ENCODE data around the gene RAB30. TPM values are rescaled to one million over a fixed set of nuclear protein-coding genes. Genes with fewer than 3 reads are reported as not detected.

The RAB30 gene
- total RNA-seq, 1 donor from 2014 or later: 7.7 TPM

GRCh38 chr11:83054001-83054400 is 17.7 kb downstream of the RAB30 start:
- Histone ChIP-seq H3K4me1 (peaks cover 0 to 17% of the 10 kb centered on the region in 2 donors), H3K36me3 (no peaks in the 10 kb centered on the region), H3K4me3 (no peak overlapping the region), H3K9me3 (no peaks in the 10 kb centered on the region), H3K27me3 (no peaks in the 10 kb centered on the region), H3K27ac (no peak overlapping the region)
- TF ChIP-seq, protein P1, sequence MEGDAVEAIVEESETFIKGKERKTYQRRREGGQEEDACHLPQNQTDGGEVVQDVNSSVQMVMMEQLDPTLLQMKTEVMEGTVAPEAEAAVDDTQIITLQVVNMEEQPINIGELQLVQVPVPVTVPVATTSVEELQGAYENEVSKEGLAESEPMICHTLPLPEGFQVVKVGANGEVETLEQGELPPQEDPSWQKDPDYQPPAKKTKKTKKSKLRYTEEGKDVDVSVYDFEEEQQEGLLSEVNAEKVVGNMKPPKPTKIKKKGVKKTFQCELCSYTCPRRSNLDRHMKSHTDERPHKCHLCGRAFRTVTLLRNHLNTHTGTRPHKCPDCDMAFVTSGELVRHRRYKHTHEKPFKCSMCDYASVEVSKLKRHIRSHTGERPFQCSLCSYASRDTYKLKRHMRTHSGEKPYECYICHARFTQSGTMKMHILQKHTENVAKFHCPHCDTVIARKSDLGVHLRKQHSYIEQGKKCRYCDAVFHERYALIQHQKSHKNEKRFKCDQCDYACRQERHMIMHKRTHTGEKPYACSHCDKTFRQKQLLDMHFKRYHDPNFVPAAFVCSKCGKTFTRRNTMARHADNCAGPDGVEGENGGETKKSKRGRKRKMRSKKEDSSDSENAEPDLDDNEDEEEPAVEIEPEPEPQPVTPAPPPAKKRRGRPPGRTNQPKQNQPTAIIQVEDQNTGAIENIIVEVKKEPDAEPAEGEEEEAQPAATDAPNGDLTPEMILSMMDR (IDR thresholded peaks at IDR 0.05): no peak
- DNase-seq (ENCODE audit: low spot score in 2 of 2): no peak
- intact Hi-C loops (cut with DNase I): no loop called here

DNA sequence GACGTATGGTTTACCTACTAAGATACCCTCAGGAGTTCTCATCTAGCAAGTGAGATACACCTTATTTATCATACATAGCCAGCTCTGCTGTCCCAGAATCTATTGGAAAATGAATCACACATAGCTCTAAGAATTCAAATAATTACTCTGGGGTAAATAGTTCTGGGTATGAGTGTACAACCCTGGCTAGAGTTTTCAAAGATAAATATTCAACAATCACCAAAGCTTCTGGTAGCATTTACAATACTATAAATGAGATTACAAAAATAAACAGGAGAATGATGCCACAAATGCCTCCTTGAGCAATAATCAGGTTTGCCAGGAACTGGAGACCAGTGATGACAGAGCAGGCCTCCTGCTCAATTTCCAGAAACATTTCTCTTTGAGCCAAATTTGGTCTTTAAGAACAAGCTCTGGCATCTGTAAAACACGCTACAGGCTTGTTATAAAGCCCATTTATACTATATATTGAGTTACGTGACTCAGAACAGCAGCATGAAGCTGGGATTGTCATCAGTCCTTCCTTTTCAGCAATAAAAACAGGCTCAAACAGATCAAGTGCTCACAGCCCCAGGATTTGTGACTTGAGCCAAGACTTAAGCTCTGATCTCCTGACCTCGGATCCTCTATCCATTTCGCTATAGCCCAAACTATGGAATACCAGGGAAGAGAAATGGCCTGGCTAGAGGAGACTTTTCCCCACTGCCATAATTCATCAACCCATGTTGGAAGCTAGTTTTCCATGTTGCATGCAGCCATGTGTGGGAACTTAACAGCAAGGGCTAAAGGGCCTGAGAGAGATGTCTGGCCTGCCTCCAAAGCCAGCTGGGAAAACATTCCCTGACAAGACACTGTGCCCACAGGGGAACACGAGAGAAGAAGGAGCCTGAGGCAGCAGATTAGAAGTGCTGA is 19.7 kb downstream of the RAB30 start:
- Histone ChIP-seq H3K4me1 (peaks cover 0 to 22% of the 10 kb centered on the region in 2 donors), H3K36me3 (no peaks in the 10 kb centered on the region), H3K27me3 (no peaks in the 10 kb centered on the region), H3K9me3 (no peaks in the 10 kb centered on the region), H3K27ac (peak overlapping the region; percentile 89 to 92), H3K4me3 (no peak overlapping the region)
- peak in 1 of 2 donors; percentile 79 for DNase-seq (ENCODE audit: low spot score in 2 of 2)
- TF ChIP-seq, protein P1 (IDR thresholded peaks at IDR 0.05): no peak
- intact Hi-C loops (cut with DNase I): loop anchor here (1.0 to 2.0 kb wide), 3 partner anchors 17 to 105 kb away; partner anchors contain the start of genes PCF11 and RAB30

GRCh38 chr11:83047515-83048225 is 24.0 kb downstream of the RAB30 start:
- H3K27ac ChIP-seq: no peak overlapping the region
- TF ChIP-seq, protein P1 (IDR thresholded peaks at IDR 0.05): no peak
- no peak overlapping the region for H3K4me3 ChIP-seq
- intact Hi-C loops (cut with DNase I): no loop called here
- H3K27me3 ChIP-seq: no peaks in the 10 kb centered on the region
- no peaks in the 10 kb centered on the region for H3K9me3 ChIP-seq
- no peak for DNase-seq (ENCODE audit: low spot score in 2 of 2)
- H3K4me1 ChIP-seq: peaks cover 0 to 16% of the 10 kb centered on the region in 2 donors
- H3K36me3 ChIP-seq: no peaks in the 10 kb centered on the region

GRCh38 chr11:83046621-83047172 is 25.0 kb downstream of the RAB30 start:
- Histone ChIP-seq H3K4me1 (peaks cover 0 to 10% of the 10 kb centered on the region in 2 donors), H3K4me3 (no peak overlapping the region), H3K27ac (no peak overlapping the region), H3K9me3 (no peaks in the 10 kb centered on the region), H3K27me3 (no peaks in the 10 kb centered on the region), H3K36me3 (no peaks in the 10 kb centered on the region)
- TF ChIP-seq, protein P1 (IDR thresholded peaks at IDR 0.05): no peak
- no peak for DNase-seq (ENCODE audit: low spot score in 2 of 2)
- intact Hi-C loops (cut with DNase I): no loop called here

DNA sequence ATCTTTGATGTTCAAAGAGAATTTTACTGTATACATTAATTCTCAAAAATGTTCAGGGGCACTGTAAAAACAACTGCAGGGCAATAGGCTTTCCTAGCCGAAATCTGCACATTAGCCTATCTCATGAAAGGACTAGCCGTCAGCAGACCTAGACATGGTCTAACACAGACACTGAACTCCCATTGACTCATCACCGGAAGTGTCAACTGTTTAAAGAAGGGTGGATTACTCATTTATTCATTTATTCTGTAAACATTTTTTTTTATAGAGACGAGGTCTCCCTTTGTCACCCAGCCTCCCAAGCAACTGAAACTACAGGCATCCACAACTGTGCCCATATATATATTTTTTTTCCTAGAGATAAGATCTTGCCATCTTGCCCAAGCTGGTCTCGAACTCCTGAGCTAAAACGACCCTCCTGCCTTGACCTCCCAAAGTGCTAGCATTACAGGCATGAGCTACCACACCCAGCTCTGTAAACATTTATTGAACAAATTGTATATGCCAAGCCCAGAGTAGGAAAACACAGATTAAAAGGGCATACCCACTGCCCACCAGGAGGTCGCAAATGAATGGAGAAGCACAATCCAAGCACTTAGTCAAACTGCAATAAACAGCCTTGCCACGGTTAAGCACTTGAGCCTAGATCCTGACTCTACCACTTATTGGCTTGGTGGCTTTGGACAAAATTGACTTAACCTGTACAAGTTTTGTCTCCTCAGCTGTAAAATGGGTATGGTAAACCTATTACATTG is 26.6 kb downstream of the RAB30 start:
- Histone ChIP-seq H3K4me3 (no peak overlapping the region), H3K27ac (no peak overlapping the region), H3K9me3 (no peaks in the 10 kb centered on the region), H3K27me3 (no peaks in the 10 kb centered on the region), H3K4me1 (peaks cover 0 to 6% of the 10 kb centered on the region in 2 donors), H3K36me3 (no peaks in the 10 kb centered on the region)
- TF ChIP-seq, protein P1 (IDR thresholded peaks at IDR 0.05): no peak
- intact Hi-C loops (cut with DNase I): no loop called here
- no peak for DNase-seq (ENCODE audit: low spot score in 2 of 2)

Data from ascending aorta (tissue), 2 donors.